T-helper 22 cell (primary cell): ENCODE measurements around the gene ANKH.

ENCODE experiments used
- DNase-seq: peaks from one replicate; pipeline ENCODE4 v3.0.0-alpha.2; 2020; ENCODE audit warnings: low read depth

The ANKH gene

DNA sequence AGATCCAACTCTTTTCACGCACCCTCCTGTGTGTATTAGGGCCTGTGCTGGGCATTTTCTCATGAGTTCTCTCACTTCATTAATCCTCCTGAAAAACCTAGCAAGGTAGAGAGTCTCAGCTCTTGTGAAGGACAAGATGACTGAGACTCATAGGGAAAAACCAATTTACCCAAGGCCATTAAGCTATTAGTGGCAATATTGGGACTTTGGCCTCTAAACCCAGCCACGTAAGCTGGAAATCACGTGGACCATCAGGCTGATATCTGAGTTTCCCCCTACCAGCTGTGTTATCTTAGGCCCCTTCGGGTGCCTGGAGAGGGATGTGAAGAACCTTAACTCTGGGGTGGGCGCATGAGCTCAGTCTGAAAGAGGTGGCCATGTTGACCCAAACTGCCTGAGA lies 80.7 kb downstream of the ANKH start:
- no peak for DNase-seq

- no peak for DNase-seq
Observed at GRCh38 chr5:14790220-14790619, 81.4 kb downstream of the ANKH start.

DNA sequence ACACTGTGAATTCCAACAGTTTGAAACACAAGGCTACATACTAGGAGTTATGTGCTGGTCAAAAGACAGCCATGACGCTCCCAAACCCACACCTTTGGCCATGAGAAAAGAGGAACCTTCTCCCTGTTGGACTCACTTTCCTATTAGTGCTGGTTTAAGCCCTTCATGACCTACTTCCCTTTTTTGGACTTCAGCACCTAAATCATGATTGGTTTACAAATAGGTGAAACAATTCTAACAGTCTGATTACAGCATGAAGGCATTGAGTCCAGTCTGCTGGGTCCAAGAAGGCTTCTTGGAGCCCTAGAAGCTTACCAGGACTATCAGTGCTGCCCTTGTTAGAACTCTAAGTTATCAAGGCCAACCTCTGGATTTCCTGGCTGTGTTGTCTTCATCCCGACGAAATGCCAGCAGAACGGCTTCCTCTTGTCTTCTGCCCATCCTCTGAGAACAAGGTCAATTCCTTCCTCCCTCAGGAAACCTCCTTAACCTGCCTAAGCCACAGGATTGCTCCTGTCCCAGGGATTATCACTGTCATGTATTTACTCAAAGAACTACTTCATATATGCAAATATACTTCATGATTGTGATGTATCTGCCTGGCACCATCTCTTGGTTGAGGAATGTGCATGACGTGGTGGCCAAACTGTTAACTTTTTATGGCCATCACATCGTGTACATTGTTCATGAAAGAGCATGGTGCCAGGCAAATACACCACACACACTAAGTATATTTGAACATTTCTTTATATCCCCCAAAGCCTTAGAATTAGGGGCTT lies 83.6 kb downstream of the ANKH start:
- DNase-seq = no peak

DNA sequence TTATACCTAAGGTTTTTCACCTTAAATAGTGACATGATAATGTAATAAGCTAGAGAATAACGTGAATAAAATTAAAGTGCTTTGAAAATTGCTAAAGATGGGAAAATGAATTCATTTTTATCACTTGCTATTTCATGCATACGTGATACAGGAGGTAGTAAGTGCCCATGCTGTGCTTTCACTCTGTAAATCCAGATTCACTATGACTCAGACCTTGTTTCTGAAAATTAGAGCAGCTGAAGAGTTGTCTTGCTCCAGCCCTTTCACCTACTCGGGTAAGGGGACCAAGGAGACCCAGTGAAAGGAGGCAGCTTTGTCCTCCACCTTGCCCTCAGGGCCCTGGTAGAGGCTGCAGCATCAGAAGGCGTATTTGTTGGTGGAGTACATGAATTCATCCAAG lies 87.9 kb downstream of the ANKH start:
- DNase-seq = no peak

- no peak for DNase-seq
Observed at GRCh38 chr5:14782591-14782990, 89.0 kb downstream of the ANKH start.

DNA sequence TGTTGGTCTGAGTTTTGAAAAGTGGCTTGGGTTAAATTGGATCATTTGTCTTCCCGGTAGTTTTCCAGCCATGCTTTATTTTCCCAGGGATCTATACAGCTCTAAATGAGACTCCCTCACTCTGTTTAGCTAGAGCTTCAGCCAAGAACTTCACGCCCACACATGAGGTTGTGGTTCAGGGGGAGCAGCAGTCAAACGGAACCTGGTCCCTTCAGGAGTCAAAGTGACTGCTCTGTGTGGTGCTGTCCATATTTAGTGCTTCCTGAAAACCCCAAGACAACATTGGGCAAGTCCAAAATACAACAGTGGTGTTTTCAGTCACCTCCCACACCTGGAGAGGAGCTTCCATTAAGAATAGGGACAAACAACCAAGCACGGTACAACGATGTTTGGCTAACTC lies 90.5 kb downstream of the ANKH start:
- no peak for DNase-seq

DNA sequence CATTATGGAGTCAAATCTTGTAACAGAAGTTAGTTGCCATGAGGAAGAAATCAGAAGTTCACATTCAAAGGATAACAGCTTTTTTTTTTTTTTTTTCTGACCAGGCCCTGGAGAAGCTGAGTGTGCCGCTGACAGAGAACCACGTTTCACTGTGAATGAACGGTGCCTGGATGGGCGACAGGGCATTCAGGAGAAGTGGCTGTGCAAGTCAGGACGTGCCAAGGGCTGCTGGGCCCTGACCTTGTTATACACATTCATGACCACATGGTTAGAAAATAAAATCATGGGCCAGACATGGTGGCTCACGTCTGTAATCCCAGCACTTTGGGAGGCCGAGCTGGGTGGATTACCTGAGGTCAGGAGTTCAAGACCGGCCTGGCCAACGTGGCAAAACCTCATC lies 91.6 kb downstream of the ANKH start:
- DNase-seq = no peak

GRCh38 chr5:14778792-14779070 lies 92.8 kb downstream of the ANKH start:
- no peak for DNase-seq

DNA sequence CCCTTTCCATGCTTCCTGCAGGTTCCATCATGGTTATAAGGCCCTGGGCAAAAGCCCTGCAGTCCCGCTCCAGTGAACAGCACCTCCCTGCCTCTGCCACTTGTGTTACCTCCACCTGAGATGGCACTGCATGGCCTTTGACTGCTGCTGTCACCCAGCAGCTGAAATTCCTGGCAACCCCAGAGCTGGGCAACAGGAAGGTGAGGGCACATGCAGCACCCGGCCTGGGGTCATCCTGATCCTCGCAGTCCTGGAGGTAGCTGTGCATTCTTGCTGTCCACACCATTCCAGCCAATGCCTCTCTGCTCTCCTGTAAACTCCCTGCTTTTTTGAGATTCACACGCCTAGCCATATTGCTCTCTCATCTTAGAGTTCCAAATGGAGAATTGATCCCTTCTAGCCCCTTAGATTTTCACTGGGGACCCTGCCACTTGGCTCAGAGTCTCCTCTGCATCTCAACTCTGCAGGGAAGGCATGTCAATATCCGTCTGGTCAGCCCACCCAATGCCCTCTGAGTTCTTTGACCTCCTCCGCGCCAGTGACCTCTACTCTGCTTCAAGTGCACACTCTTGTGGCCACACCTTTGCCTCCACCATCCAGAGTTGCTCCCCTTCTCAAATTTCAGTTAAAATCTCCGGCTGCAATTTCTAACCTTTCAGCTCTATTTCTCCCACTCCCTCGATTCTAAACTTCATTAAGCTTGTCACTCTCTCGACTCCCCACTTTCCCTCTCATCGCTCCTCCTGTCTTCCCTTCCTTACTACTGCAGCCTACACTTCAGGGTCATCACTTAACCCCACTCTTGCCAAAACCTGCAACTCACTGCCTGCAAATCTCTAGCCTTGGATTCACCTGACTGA lies 93.4 kb downstream of the ANKH start:
- no peak for DNase-seq

- no peak for DNase-seq
Observed at GRCh38 chr5:14777187-14777586, 94.4 kb downstream of the ANKH start.

DNA sequence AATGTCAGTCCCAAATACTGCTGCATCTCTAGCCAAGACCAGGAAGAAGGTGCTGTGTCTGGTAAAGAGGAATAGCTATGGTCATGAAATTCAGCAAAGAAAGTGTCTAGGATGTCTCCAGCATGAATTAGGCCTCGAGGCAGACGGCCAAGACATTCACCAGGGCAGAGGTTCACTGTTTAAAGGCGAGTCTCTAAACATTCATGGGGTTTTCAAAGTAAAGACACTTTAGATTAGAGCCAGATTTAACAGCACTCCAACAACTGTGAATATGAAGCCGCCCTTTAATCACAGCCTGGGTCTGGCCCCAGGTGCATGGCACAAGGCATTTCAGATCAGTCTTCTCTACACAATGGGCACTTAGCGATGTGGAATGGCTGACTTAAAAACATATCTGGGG lies 95.0 kb downstream of the ANKH start:
- no peak for DNase-seq

DNA sequence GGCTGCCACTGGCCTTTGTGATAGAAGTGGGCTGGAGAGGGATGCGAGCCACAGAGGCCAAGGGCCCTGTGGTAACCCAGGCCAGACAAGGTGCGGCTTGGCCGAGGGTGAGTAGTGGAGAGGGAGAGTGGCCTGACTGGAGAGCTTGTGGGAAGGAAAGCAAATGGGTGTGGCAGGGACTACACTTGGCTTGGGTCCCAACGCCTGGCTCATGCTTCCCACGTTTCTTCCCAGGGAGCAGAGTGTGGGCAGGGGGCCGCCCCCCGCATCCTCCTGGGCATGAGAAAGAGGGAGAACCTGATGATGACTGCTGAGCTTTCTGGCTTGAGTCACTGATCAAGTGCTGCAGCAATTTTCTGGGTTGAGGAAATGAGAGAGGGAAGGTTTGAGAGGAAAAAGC lies 95.7 kb downstream of the ANKH start:
- no peak for DNase-seq

DNA sequence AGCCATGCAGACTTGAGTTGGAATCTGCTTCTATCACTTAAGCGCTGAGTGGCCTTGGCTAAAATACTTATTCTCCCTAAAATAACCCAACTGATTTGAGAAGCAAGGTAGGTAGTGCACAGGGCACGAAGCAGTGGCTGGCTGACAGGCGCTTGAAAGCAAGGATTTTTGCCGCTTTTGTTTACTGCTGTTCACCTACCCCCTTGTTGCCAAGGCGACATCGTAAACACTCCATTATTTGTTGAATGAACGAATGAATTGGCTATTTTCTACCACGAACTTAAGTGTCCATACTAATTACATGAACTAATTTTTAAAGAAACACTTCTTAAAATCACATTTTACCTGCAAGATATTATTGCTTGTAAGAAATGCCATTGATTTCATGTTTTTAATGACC lies 98.0 kb downstream of the ANKH start:
- no peak for DNase-seq

GRCh38 chr5:14771972-14772371 lies 99.6 kb downstream of the ANKH start:
- no peak for DNase-seq

DNA sequence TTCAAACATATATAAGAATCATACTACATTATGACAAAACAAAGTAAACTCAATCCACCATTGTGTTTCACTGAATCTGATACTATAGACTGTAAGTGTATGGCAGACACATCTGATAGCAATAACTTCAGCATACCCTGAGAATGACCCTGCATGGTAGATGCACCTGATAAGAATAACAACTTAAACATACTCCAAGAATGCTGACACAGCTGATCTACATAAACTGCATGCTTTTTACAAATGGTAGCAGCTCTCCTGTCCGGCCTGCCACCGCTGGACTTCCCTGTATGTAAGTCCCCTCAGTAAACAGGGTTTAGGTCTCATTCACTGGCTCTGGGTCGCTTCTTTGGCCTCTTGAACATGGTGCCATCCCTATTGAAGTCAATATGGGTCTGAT lies 100.4 kb downstream of the ANKH start:
- DNase-seq = no peak

- no peak for DNase-seq
Observed at GRCh38 chr5:14768508-14769365, 102.8 kb downstream of the ANKH start.

DNA sequence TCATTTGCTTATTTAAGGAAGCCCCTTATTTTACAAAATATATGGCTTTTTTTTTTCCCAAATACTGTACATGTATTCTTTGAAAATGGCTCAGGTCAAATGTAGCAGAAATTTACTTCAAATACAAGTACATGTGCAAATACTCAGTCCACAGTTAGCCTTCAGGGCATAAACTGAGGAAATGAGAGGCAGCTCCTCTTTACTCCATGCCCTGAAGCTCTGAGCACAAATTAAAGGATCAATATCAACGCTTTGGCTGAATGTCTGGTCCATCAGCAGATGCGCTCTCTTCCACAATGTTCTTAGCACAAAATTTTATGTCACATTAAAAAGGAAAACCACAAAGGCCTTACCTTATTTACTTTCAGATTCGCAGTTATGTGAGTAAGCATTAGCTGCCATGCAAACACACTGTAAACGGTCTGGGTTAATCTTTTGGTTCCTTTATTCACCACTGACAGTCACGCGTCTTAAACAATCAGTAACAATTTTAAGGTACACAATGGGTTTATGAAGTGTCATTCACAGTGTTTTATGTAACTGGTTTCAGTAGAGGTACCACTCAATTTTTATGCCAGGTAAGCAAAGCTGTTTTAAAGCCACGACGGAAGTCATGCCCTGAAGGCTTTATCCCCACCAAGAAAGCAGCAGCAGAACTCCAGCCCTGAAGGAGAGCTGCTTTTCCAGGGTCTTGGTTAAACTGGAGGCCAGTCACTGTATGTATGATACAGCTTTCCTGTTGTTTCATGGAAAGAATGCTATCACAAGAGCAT lies 103.7 kb downstream of the ANKH start:
- no peak for DNase-seq

GRCh38 chr5:14767053-14767452 lies 104.5 kb downstream of the ANKH start:
- no peak for DNase-seq

- no peak for DNase-seq
Observed at GRCh38 chr5:14766584-14766983, 105.0 kb downstream of the ANKH start.

- DNase-seq = no peak
Observed at GRCh38 chr5:14765587-14765986, 106.0 kb downstream of the ANKH start.

GRCh38 chr5:14762549-14763216 lies 108.9 kb downstream of the ANKH start:
- DNase-seq = no peak
